Left hindlimb (tissue), 1 donor: ENCODE results near the gene DSTN.
A peak's percentile ranks its signal among the peaks of the same experiment; 100 is the strongest.

Experiments
- DNase-seq: peaks from one replicate; pipeline ENCODE4 v3.0.0-alpha.2; 2018

The DSTN gene

GRCh38 chr20:17625246-17626051 is 55.6 kb downstream of the DSTN start:
- DNase-seq: peak; percentile 34

GRCh38 chr20:17626217-17627007 is 56.5 kb downstream of the DSTN start:
- peak; percentile 39 for DNase-seq

GRCh38 chr20:17627101-17627955 is 57.5 kb downstream of the DSTN start:
- DNase-seq: peak; percentile 33

GRCh38 chr20:17628101-17628841 is 58.4 kb downstream of the DSTN start:
- DNase-seq: no peak

GRCh38 chr20:17629025-17629424 is 59.1 kb downstream of the DSTN start:
- no peak for DNase-seq

- DNase-seq: no peak
Observed at GRCh38 chr20:17629678-17630089, 59.8 kb downstream of the DSTN start.

GRCh38 chr20:17630151-17630805 is 60.4 kb downstream of the DSTN start:
- no peak for DNase-seq

- DNase-seq: no peak
Observed at GRCh38 chr20:17630806-17631195, 60.9 kb downstream of the DSTN start.

GRCh38 chr20:17631576-17632319 is 61.9 kb downstream of the DSTN start:
- DNase-seq: no peak

- no peak for DNase-seq
Observed at GRCh38 chr20:17633221-17633849, 63.5 kb downstream of the DSTN start.

GRCh38 chr20:17633850-17634500 is 64.1 kb downstream of the DSTN start:
- DNase-seq: no peak

- no peak for DNase-seq
Observed at GRCh38 chr20:17634661-17635331, 64.9 kb downstream of the DSTN start.

GRCh38 chr20:17635332-17636244 is 65.7 kb downstream of the DSTN start:
- no peak for DNase-seq

GRCh38 chr20:17636523-17637412 is 66.9 kb downstream of the DSTN start:
- peak; percentile 78 for DNase-seq

GRCh38 chr20:17637413-17637780 is 67.5 kb downstream of the DSTN start:
- DNase-seq: no peak

- DNase-seq: no peak
Observed at GRCh38 chr20:17637985-17638640, 68.2 kb downstream of the DSTN start.
